Naive thymus-derived CD4-positive, alpha-beta T cell (primary cell): ENCODE data around the gene TREH. TPM values are rescaled to one million over a fixed set of nuclear protein-coding genes. Genes with fewer than 3 reads are reported as not detected.

Source experiments
- ATAC-seq: fragments of 150-1000 bp; cut with Tn5 transposase; 2 replicates; pipeline ENCODE4 v1.10.0; 2021; ENCODE audit warnings: mild to moderate bottlenecking, moderate library complexity
- CTCF ChIA-PET: fragments of 350-600 bp; sonication (Branson Sonifier 250); formaldehyde crosslinking; loops from one replicate; lab custom pipeline; 2021; ENCODE audit warnings: antibody characterized with exemption; lab: Charles Lee
- POLR2A ChIA-PET: fragments of 350-600 bp; sonication (Branson Sonifier 250); formaldehyde crosslinking; loops from one replicate; lab custom pipeline; 2021; ENCODE audit warnings: antibody characterized with exemption, inconsistent platforms; lab: Charles Lee
- DNase-seq, 9 donors: peaks; one replicate each; pipeline versions ENCODE4 v3.0.0 to v3.0.0-alpha.2; 2020 to 2022; ENCODE audit warnings: mixed read lengths in 1 of 9
- H3K27ac ChIP-seq: one replicate; pipeline ENCODE4 v1.7.0; 2013; ENCODE audit warnings: mild to moderate bottlenecking, low read depth, low read length, moderate library complexity
- H3K27me3 ChIP-seq, 2 donors: one replicate each; pipeline ENCODE4 v1.7.0; 2013; ENCODE audit warnings: low read length in 2 of 2, mild to moderate bottlenecking in 2 of 2, moderate library complexity in 2 of 2; ENCODE audit not compliant: control insufficient read depth in 2 of 2, insufficient read depth in 2 of 2
- H3K36me3 ChIP-seq, 3 experiments: 1 replicate in 2 of 3; 2 replicates in 1 of 3; pipeline ENCODE4 v1.7.0; 2013; ENCODE audit warnings: low read length in 3 of 3, mild to moderate bottlenecking in 3 of 3, moderate library complexity in 1 of 3; ENCODE audit not compliant: insufficient read depth in 3 of 3, control insufficient read depth in 2 of 3
- H3K4me1 ChIP-seq, 2 donors: one replicate each; pipeline ENCODE4 v1.7.0; 2013; ENCODE audit warnings: low read length in 2 of 2, mild to moderate bottlenecking in 2 of 2, moderate library complexity in 1 of 2; ENCODE audit not compliant: control insufficient read depth in 2 of 2, insufficient read depth in 2 of 2
- H3K4me3 ChIP-seq: 2 replicates; pipeline ENCODE4 v1.7.0; 2013; ENCODE audit warnings: mild to moderate bottlenecking, low read length
- H3K9me3 ChIP-seq, 3 experiments: 1 replicate in 2 of 3; 2 replicates in 1 of 3; pipeline ENCODE4 v1.7.0; 2013; ENCODE audit warnings: low read length in 3 of 3; ENCODE audit not compliant: control insufficient read depth in 2 of 3
- H3K27ac Mint-ChIP-seq, 9 donors: one replicate each; pipeline ENCODE4 v1.8.0; 2020 to 2022; ENCODE audit warnings: mixed read lengths in 9 of 9, mild to moderate bottlenecking in 8 of 9, moderate library complexity in 5 of 9, inconsistent platforms in 2 of 9
- H3K27me3 Mint-ChIP-seq, 5 donors: one replicate each; pipeline ENCODE4 v1.8.0; 2021 to 2022; ENCODE audit warnings: mixed read lengths in 5 of 5, mild to moderate bottlenecking in 1 of 5
- H3K36me3 Mint-ChIP-seq, 5 donors: one replicate each; pipeline ENCODE4 v1.8.0; 2020 to 2022; ENCODE audit warnings: mixed read lengths in 5 of 5, mild to moderate bottlenecking in 3 of 5, inconsistent platforms in 1 of 5
- H3K4me1 Mint-ChIP-seq, 7 donors: one replicate each; pipeline ENCODE4 v1.8.0; 2020 to 2022; ENCODE audit warnings: mixed read lengths in 7 of 7, mild to moderate bottlenecking in 3 of 7, inconsistent platforms in 1 of 7
- H3K4me3 Mint-ChIP-seq, 10 donors: one replicate each; pipeline ENCODE4 v1.8.0; 2020 to 2022; ENCODE audit warnings: mild to moderate bottlenecking in 10 of 10, mixed read lengths in 10 of 10, moderate library complexity in 6 of 10, inconsistent platforms in 2 of 10
- H3K9me3 Mint-ChIP-seq, 11 donors: one replicate each; pipeline ENCODE4 v1.8.0; 2020 to 2022; ENCODE audit warnings: mixed read lengths in 11 of 11, mild to moderate bottlenecking in 4 of 11, inconsistent platforms in 1 of 11, moderate library complexity in 1 of 11
- intact Hi-C, 2 donors: fragments of 100-400 bp; cut with micrococcal nuclease; formaldehyde crosslinking; loops; one replicate each; pipeline ENCODE4 v1.15.1; 2023
- polyA plus RNA-seq, 2 donors: library from polyadenylated mRNA; unstranded; fragments of 300-500 nt; fragmentation: Illumina TruSeq; gene quantifications; one replicate each; pipeline ENCODE4 v1.2.3, GENCODE V29; 2021
- total RNA-seq, 6 experiments: library from RNA in 5 of 6; stranded (reverse) in 5 of 6; gene quantifications; 1 replicate in 5 of 6; 2 replicates in 1 of 6; pipeline ENCODE4 v1.2.3 and lab custom pipeline; 2021 to 2026

Gene TREH
- total and polyA plus RNA-seq, 7 experiments from 2014 or later, result not detected

DNA sequence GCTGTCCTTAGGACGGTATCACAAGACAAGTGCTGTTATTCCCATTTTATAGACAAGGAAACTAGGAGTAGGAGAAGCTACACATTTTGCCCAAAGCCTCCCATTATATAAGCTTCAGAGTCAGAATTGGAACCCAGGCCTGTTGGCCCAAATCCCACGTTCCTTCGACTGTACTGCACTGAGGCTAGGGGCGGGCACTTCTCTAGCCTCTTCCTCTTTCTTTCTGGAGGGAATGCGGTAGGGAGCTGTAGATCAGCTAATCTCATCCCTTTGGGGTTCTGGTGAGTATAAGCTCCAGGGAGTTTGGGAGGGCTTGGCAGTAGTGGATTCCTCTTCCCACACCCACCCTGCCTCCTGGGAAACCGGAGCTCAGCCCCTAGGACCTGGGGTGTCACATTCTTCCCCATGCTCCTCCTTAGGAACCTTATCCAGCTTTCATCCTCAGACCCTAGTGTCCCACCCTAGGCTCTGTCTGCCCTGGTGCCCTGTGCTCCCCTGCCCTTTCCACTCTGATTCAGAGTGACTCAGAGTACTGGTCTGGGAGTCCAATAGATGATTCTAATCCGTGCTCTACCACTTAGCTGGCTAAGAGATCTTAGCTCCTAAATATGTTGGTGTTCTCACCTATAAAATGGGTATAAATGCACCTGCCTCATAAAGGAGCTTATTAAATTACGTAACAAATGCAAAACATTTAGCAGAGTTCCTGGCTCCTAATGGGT, 42.7 kb downstream of the TREH start:
- Histone ChIP-seq H3K4me3 (no peak overlapping the region), H3K27me3 (no peaks in the 10 kb centered on the region), H3K4me1 (no peaks in the 10 kb centered on the region), H3K27ac (no peak overlapping the region), H3K9me3 (no peaks in the 10 kb centered on the region), H3K36me3 (no peaks in the 10 kb centered on the region)
- H3K27me3 Mint-ChIP-seq, result peaks cover 0 to 4% (median 0%) of the 10 kb centered on the region in 5 donors
- no peak for DNase-seq
- CTCF ChIA-PET, result interaction anchor here (0.7 kb wide), 1 partner anchor 301 kb away, joined by 3 read pairs; no protein-coding TSS in a partner anchor
- no peaks in the 10 kb centered on the region for H3K36me3 Mint-ChIP-seq
- H3K4me1 Mint-ChIP-seq, result peaks cover 0 to 6% (median 0%) of the 10 kb centered on the region in 7 donors
- no peak overlapping the region for H3K27ac Mint-ChIP-seq
- ATAC-seq, result no peak
- intact Hi-C loops, result no loop called here
- POLR2A ChIA-PET, result interaction anchor here (0.7 kb wide), 1 partner anchor 368 kb away, joined by 3 read pairs; no protein-coding TSS in a partner anchor
- peaks cover 0 to 3% (median 0%) of the 10 kb centered on the region in 11 donors for H3K9me3 Mint-ChIP-seq
- H3K4me3 Mint-ChIP-seq, result no peak overlapping the region

- no peak for DNase-seq
Measured at GRCh38 chr11:118635642-118636041, 43.8 kb downstream of the TREH start.

GRCh38 chr11:118635237-118635591, 44.2 kb downstream of the TREH start:
- ChIA-PET POLR2A (interaction anchor here (1.4 kb wide), 1 partner anchor 29 kb away, joined by 3 read pairs; no protein-coding TSS in a partner anchor), CTCF (no interaction called here)
- intact Hi-C loops, result no loop called here
- peaks cover 0 to 6% (median 0%) of the 10 kb centered on the region in 7 donors for H3K4me1 Mint-ChIP-seq
- DNase-seq (no peak), ATAC-seq (no peak)
- Histone ChIP-seq H3K36me3 (no peaks in the 10 kb centered on the region), H3K4me3 (no peak overlapping the region), H3K27me3 (no peaks in the 10 kb centered on the region), H3K4me1 (no peaks in the 10 kb centered on the region), H3K27ac (no peak overlapping the region), H3K9me3 (no peaks in the 10 kb centered on the region)
- peaks cover 0 to 4% (median 0%) of the 10 kb centered on the region in 5 donors for H3K27me3 Mint-ChIP-seq
- H3K9me3 Mint-ChIP-seq, result peaks cover 0 to 3% (median 0%) of the 10 kb centered on the region in 11 donors
- H3K27ac Mint-ChIP-seq, result no peak overlapping the region
- H3K36me3 Mint-ChIP-seq, result no peaks in the 10 kb centered on the region
- no peak overlapping the region for H3K4me3 Mint-ChIP-seq

More at GRCh38 chr11:118635642-118636041, 43.8 kb downstream of the TREH start:
- H3K27me3 Mint-ChIP-seq, result peaks cover 0 to 4% (median 0%) of the 10 kb centered on the region in 5 donors
- H3K27ac Mint-ChIP-seq, result no peak overlapping the region
- ATAC-seq, result no peak
- H3K27me3 ChIP-seq, result no peaks in the 10 kb centered on the region
- no peaks in the 10 kb centered on the region for H3K36me3 Mint-ChIP-seq
- H3K9me3 ChIP-seq, result no peaks in the 10 kb centered on the region
- peaks cover 0 to 3% (median 0%) of the 10 kb centered on the region in 11 donors for H3K9me3 Mint-ChIP-seq
- H3K4me3 ChIP-seq, result no peak overlapping the region
- intact Hi-C loops, result no loop called here
- POLR2A ChIA-PET, result interaction anchor here (1.4 kb wide), 1 partner anchor 29 kb away, joined by 3 read pairs; no protein-coding TSS in a partner anchor
- CTCF ChIA-PET, result no interaction called here
- H3K4me1 ChIP-seq, result no peaks in the 10 kb centered on the region
- peaks cover 0 to 6% (median 0%) of the 10 kb centered on the region in 7 donors for H3K4me1 Mint-ChIP-seq
- no peak overlapping the region for H3K4me3 Mint-ChIP-seq
- H3K27ac ChIP-seq, result no peak overlapping the region
- no peaks in the 10 kb centered on the region for H3K36me3 ChIP-seq

DNA sequence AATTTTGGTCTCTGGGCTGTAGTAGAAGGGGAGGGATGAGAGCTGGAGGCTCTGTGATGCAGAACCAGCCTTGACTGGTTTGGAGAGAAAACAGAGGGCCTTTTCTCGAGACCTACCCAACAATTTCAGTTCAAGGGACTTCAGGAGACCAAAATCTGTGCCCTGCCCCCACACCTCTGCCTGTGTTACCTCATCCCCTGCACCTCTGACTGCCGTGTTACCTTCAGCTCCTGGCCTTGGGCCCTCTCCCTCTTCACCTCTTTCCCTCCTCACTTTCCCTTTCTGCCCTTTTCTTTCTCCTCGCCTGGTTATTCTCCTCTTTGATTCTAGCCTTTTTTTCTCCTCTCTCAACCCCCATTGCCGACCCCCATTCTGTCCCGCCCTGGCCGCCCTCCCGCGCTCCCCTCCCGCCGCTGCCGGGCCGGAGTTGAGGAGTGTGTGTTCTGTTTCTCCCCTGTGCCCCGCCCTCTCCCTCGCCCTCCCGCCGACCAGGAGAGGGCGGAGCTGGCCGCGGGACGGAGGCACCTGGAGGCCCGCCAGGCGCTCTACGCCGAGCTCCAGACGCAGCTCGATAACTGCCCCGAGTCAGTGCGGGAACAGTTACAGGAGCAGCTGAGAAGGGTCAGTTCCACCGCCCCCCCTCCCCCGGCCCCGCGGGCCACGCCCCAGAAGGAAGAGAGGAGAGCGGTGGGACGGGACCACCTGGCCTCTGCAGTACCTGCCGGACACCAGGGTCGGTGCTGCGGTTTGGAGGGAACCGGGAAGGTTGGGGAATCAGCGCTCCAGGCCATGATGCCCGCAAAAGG, 44.8 kb downstream of the TREH start:
- Histone ChIP-seq H3K36me3 (no peaks in the 10 kb centered on the region), H3K27ac (no peak overlapping the region), H3K4me3 (no peak overlapping the region), H3K27me3 (no peaks in the 10 kb centered on the region), H3K9me3 (no peaks in the 10 kb centered on the region), H3K4me1 (no peaks in the 10 kb centered on the region)
- peak; percentile 32 for ATAC-seq
- intact Hi-C loops, result no loop called here
- CTCF ChIA-PET, result no interaction called here
- DNase-seq, result no peak
- Mint-ChIP-seq H3K9me3 (peaks cover 0 to 3% (median 0%) of the 10 kb centered on the region in 11 donors), H3K27ac (no peak overlapping the region), H3K4me3 (peak overlapping the region in 7 of 10 donors; percentile 15 to 52 (median 40)), H3K27me3 (peaks cover 0 to 4% (median 0%) of the 10 kb centered on the region in 5 donors), H3K4me1 (peaks cover 0 to 6% (median 0%) of the 10 kb centered on the region in 7 donors), H3K36me3 (no peaks in the 10 kb centered on the region)
- POLR2A ChIA-PET, result interaction anchor here (1.4 kb wide), 1 partner anchor 28 kb away, joined by 3 read pairs; no protein-coding TSS in a partner anchor

- DNase-seq (no peak), ATAC-seq (no peak)
- no peaks in the 10 kb centered on the region for H3K36me3 ChIP-seq
- H3K4me1 ChIP-seq, result no peaks in the 10 kb centered on the region
- Mint-ChIP-seq H3K9me3 (peaks cover 0 to 3% (median 0%) of the 10 kb centered on the region in 11 donors), H3K27me3 (peaks cover 0 to 7% (median 0%) of the 10 kb centered on the region in 5 donors), H3K27ac (no peak overlapping the region), H3K36me3 (no peaks in the 10 kb centered on the region), H3K4me3 (peak overlapping the region in 1 of 10 donors; percentile 42), H3K4me1 (peaks cover 0 to 6% (median 0%) of the 10 kb centered on the region in 7 donors)
- ChIA-PET POLR2A (no interaction called here), CTCF (no interaction called here)
- H3K27me3 ChIP-seq, result no peaks in the 10 kb centered on the region
- H3K27ac ChIP-seq, result no peak overlapping the region
- H3K4me3 ChIP-seq, result no peak overlapping the region
- intact Hi-C loops, result no loop called here
- no peaks in the 10 kb centered on the region for H3K9me3 ChIP-seq
Measured at GRCh38 chr11:118633979-118634378, 45.5 kb downstream of the TREH start.

DNA sequence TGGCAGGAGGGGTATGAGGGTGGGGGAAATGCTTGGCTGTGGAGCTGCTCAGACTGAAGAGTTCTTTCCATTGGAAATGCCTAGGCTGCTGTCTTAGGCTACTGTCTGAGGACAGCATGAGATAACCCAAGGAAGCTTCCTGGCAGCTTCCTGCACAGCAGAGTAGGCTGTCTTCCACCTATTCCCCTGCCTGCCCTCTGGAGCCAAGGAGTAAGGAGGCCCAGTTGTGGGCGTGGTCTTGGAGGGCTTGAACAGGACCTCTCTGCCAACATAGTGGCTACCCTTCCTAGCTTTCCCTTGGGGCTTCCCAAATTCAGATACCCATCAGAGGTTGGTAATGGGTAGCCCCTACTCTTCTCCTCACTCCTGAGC, 46.1 kb downstream of the TREH start:
- peaks cover 0 to 6% (median 0%) of the 10 kb centered on the region in 7 donors for H3K4me1 Mint-ChIP-seq
- H3K27me3 Mint-ChIP-seq, result peaks cover 0 to 7% (median 0%) of the 10 kb centered on the region in 5 donors
- peaks cover 0 to under 1% (median 0%) of the 10 kb centered on the region in 11 donors for H3K9me3 Mint-ChIP-seq
- H3K27ac Mint-ChIP-seq, result no peak overlapping the region
- Histone ChIP-seq H3K4me1 (no peaks in the 10 kb centered on the region), H3K27ac (no peak overlapping the region), H3K27me3 (no peaks in the 10 kb centered on the region), H3K4me3 (no peak overlapping the region), H3K36me3 (no peaks in the 10 kb centered on the region), H3K9me3 (no peaks in the 10 kb centered on the region)
- no peaks in the 10 kb centered on the region for H3K36me3 Mint-ChIP-seq
- ChIA-PET CTCF (no interaction called here), POLR2A (no interaction called here)
- ATAC-seq (no peak), DNase-seq (no peak)
- no peak overlapping the region for H3K4me3 Mint-ChIP-seq
- intact Hi-C loops, result no loop called here
